WERI-Rb-1 (cell line): ENCODE measurements around the gene CARS2.

Experiments
- DNase-seq: peaks from one replicate; pipeline ENCODE4 v3.0.0-alpha.2; 2020
- H3K27ac ChIP-seq: fragments of 250-450 bp; sonication (Bioruptor Pico); 2 replicates; pipeline ENCODE4 v1.5.1; 2020; ENCODE audit warnings: mild to moderate bottlenecking, moderate library complexity
- H3K27me3 ChIP-seq: fragments of 250-450 bp; sonication (Bioruptor Pico); 2 replicates; pipeline ENCODE4 v1.5.1; 2021; ENCODE audit warnings: mild to moderate bottlenecking, low read depth, moderate library complexity; ENCODE audit not compliant: insufficient read depth, severe bottlenecking
- H3K36me3 ChIP-seq: fragments of 250-450 bp; sonication (Bioruptor Pico); 2 replicates; pipeline ENCODE4 v1.5.1; 2020; ENCODE audit warnings: mild to moderate bottlenecking, moderate library complexity
- H3K4me3 ChIP-seq: 2 replicates; pipeline ENCODE4 v1.5.1; 2011; ENCODE audit warnings: low read depth, mild to moderate bottlenecking, control low read depth, low read length
- H3K9me3 ChIP-seq: fragments of 250-450 bp; sonication (Bioruptor Pico); 2 replicates; pipeline ENCODE4 v1.5.1; 2021; ENCODE audit warnings: mild to moderate bottlenecking, moderate library complexity; ENCODE audit not compliant: severe bottlenecking
- CTCF ChIP-seq: IDR thresholded peaks from 2 replicates; pipeline ENCODE4 v1.5.1; 2011; ENCODE audit warnings: low read depth, mild to moderate bottlenecking, control low read depth, inconsistent platforms, low read length

CARS2 gene

GRCh38 chr13:110683203-110683883 is 22.6 kb downstream of the CARS2 start:
- H3K4me3 ChIP-seq, result no peak overlapping the region
- no peak for DNase-seq
- H3K27me3 ChIP-seq, result no peaks in the 10 kb centered on the region
- no peak overlapping the region for H3K27ac ChIP-seq
- peak; percentile 56 for TF ChIP-seq CTCF
- H3K9me3 ChIP-seq, result no peaks in the 10 kb centered on the region
- H3K36me3 ChIP-seq, result peaks cover 92% of the 10 kb centered on the region

GRCh38 chr13:110682746-110683145 is 23.2 kb downstream of the CARS2 start:
- Histone ChIP-seq H3K4me3 (no peak overlapping the region), H3K36me3 (peaks cover 92% of the 10 kb centered on the region), H3K27ac (no peak overlapping the region), H3K27me3 (no peaks in the 10 kb centered on the region), H3K9me3 (no peaks in the 10 kb centered on the region)
- no peak for DNase-seq
- TF ChIP-seq CTCF, result no peak

GRCh38 chr13:110681868-110682550 is 23.9 kb downstream of the CARS2 start:
- DNase-seq, result no peak
- no peaks in the 10 kb centered on the region for H3K27me3 ChIP-seq
- no peaks in the 10 kb centered on the region for H3K9me3 ChIP-seq
- no peak overlapping the region for H3K27ac ChIP-seq
- no peak for TF ChIP-seq CTCF
- H3K4me3 ChIP-seq, result no peak overlapping the region
- H3K36me3 ChIP-seq, result peaks cover 85% of the 10 kb centered on the region

GRCh38 chr13:110680852-110681251 is 25.1 kb downstream of the CARS2 start:
- Histone ChIP-seq H3K27ac (no peak overlapping the region), H3K4me3 (no peak overlapping the region), H3K9me3 (no peaks in the 10 kb centered on the region), H3K36me3 (peaks cover 85% of the 10 kb centered on the region), H3K27me3 (no peaks in the 10 kb centered on the region)
- peak; percentile 84 for TF ChIP-seq CTCF
- peak; percentile 65 for DNase-seq

GRCh38 chr13:110677731-110678545 is 28.0 kb downstream of the CARS2 start:
- H3K36me3 ChIP-seq, result peaks cover 66% of the 10 kb centered on the region
- no peak overlapping the region; the same call in 1 of the 2 replicates for H3K27ac ChIP-seq
- DNase-seq, result no peak
- H3K4me3 ChIP-seq, result no peak overlapping the region
- H3K27me3 ChIP-seq, result no peaks in the 10 kb centered on the region
- TF ChIP-seq CTCF, result no peak
- no peaks in the 10 kb centered on the region for H3K9me3 ChIP-seq
